ENCODE results near the gene ABCA12.
A peak's percentile ranks its signal among the peaks of the same experiment; 100 is the strongest.

The ABCA12 gene

GRCh38 chr2:215015421-215015820, 123.0 kb downstream of the ABCA12 start:
- TF ChIP-seq FOXM1 (IDR thresholded peaks at IDR 0.05; ENCODE audit: borderline replicate concordance, low read depth) = no peak
- TF ChIP-seq TEAD4 (IDR thresholded peaks at IDR 0.05) = no peak
- TF ChIP-seq REST (IDR thresholded peaks at IDR 0.05; ENCODE audit: low read depth) = no peak
- no peak for TF ChIP-seq RAD21 (IDR thresholded peaks at IDR 0.05; ENCODE audit: low read depth)
- no peak for TF ChIP-seq EP300 (IDR thresholded peaks at IDR 0.05; ENCODE audit: borderline replicate concordance)
- TF ChIP-seq EGR1 (IDR thresholded peaks at IDR 0.05) = no peak
- TF ChIP-seq TCF12 (IDR thresholded peaks at IDR 0.05; ENCODE audit: low read depth) = no peak
- no peak for TF ChIP-seq YY1 (IDR thresholded peaks at IDR 0.05; ENCODE audit: low read depth)

- TF ChIP-seq FOXM1 (IDR thresholded peaks at IDR 0.05; ENCODE audit: borderline replicate concordance, low read depth) = no peak
- TF ChIP-seq CREB1 (IDR thresholded peaks at IDR 0.05; ENCODE audit: low read depth) = no peak
- no peak for TF ChIP-seq YY1 (IDR thresholded peaks at IDR 0.05; ENCODE audit: low read depth)
- TF ChIP-seq USF1 (IDR thresholded peaks at IDR 0.05) = no peak
- no peak for TF ChIP-seq ZBTB7A (IDR thresholded peaks at IDR 0.05; ENCODE audit: low read depth)
- TF ChIP-seq MAX (IDR thresholded peaks at IDR 0.05) = no peak
Observed at GRCh38 chr2:215010390-215010789, 128.0 kb downstream of the ABCA12 start.

- TF ChIP-seq TEAD4 (IDR thresholded peaks at IDR 0.05) (no peak), ZBTB7A (IDR thresholded peaks at IDR 0.05; ENCODE audit: low read depth) (no peak), TAF1 (IDR thresholded peaks at IDR 0.05; ENCODE audit: low read depth) (no peak), REST (IDR thresholded peaks at IDR 0.05; ENCODE audit: low read depth) (no peak), YY1 (IDR thresholded peaks at IDR 0.05; ENCODE audit: low read depth) (no peak), CREB1 (IDR thresholded peaks at IDR 0.05; ENCODE audit: low read depth) (no peak), EP300 (IDR thresholded peaks at IDR 0.05; ENCODE audit: borderline replicate concordance) (no peak), MAX (IDR thresholded peaks at IDR 0.05) (no peak), TCF12 (IDR thresholded peaks at IDR 0.05; ENCODE audit: low read depth) (no peak), EGR1 (IDR thresholded peaks at IDR 0.05) (no peak), CEBPB (IDR thresholded peaks at IDR 0.05) (no peak), FOXM1 (IDR thresholded peaks at IDR 0.05; ENCODE audit: borderline replicate concordance, low read depth) (no peak), RAD21 (IDR thresholded peaks at IDR 0.05; ENCODE audit: low read depth) (no peak), USF1 (IDR thresholded peaks at IDR 0.05) (no peak)
Observed at GRCh38 chr2:215003001-215003400, 135.4 kb downstream of the ABCA12 start.

DNA sequence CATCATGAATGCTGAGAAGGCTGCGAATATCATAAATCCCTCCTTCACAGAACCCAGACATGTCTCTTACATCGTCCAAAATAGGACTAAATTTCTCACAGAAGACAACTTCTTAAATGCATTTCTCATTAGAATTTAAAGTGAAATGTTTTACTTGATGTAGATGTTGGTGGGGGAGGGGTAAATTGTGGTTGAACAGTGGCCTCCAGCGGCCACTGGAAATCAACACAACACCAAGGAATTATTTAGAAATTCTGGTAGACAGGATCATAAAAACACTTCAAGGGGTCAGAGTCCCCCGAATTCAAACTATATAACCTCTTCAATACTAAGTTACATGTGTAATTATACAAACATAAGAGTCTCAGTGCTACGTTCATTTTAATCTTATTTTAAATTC, 135.9 kb downstream of the ABCA12 start:
- TF ChIP-seq ZBTB7A (IDR thresholded peaks at IDR 0.05; ENCODE audit: low read depth) = no peak
- TF ChIP-seq TCF12 (IDR thresholded peaks at IDR 0.05; ENCODE audit: low read depth) = no peak
- TF ChIP-seq CEBPB (IDR thresholded peaks at IDR 0.05) = no peak
- TF ChIP-seq RAD21 (IDR thresholded peaks at IDR 0.05; ENCODE audit: low read depth) = peak; percentile 63

- TF ChIP-seq RAD21 (IDR thresholded peaks at IDR 0.05; ENCODE audit: low read depth) (no peak), ZBTB7A (IDR thresholded peaks at IDR 0.05; ENCODE audit: low read depth) (no peak), EP300 (IDR thresholded peaks at IDR 0.05; ENCODE audit: borderline replicate concordance) (no peak), FOXM1 (IDR thresholded peaks at IDR 0.05; ENCODE audit: borderline replicate concordance, low read depth) (no peak)
Observed at GRCh38 chr2:215000721-215001120, 137.7 kb downstream of the ABCA12 start.

- TF ChIP-seq TEAD4 (IDR thresholded peaks at IDR 0.05) (no peak), MAX (IDR thresholded peaks at IDR 0.05) (no peak), FOXM1 (IDR thresholded peaks at IDR 0.05; ENCODE audit: borderline replicate concordance, low read depth) (no peak), ZBTB7A (IDR thresholded peaks at IDR 0.05; ENCODE audit: low read depth) (no peak), EGR1 (IDR thresholded peaks at IDR 0.05) (no peak), CEBPB (IDR thresholded peaks at IDR 0.05) (no peak)
Observed at GRCh38 chr2:214995926-214996670, 142.3 kb downstream of the ABCA12 start.

Measured in Ishikawa (cell line).